GM23338 (cell line): Measurements from ENCODE around the gene TTC28.

Experiments used
- EZH2 ChIP-seq: fragments of 200-600 bp; sonication (generic); IDR thresholded peaks from one replicate; pipeline ENCODE4 v1.8.0; 2017; ENCODE audit warnings: antibody characterized with exemption, mild to moderate bottlenecking, low read depth; ENCODE audit not compliant: unreplicated experiment
- EZH2phosphoT487 ChIP-seq: fragments of 200-600 bp; sonication (generic); IDR thresholded peaks from one replicate; pipeline ENCODE4 v1.8.1; 2018; ENCODE audit warnings: antibody characterized with exemption; ENCODE audit not compliant: unreplicated experiment
- POLR2AphosphoS5 ChIP-seq: IDR thresholded peaks from 2 replicates; pipeline ENCODE4 v1.6.1; 2016; ENCODE audit warnings: antibody characterized with exemption, low read depth
- STAT1 ChIP-seq: IDR thresholded peaks from one replicate; pipeline ENCODE4 v1.6.1; 2016; ENCODE audit warnings: antibody characterized with exemption; ENCODE audit not compliant: unreplicated experiment
- ZNF331 ChIP-seq: fragments of 250-450 bp; sonication (Bioruptor Pico); IDR thresholded peaks from 2 replicates; pipeline ENCODE4 v1.5.0; 2020; ENCODE audit warnings: low read depth, mild to moderate bottlenecking, moderate library complexity
- TF ChIP-seq, protein P1 (sequence below), 2 experiments: fragments of 200-600 bp in 1 of 2; sonication (generic) in 1 of 2; conservative IDR thresholded peaks; 2 replicates each; pipeline versions ENCODE4 v1.5.1 to v1.6.1; 2016 to 2017; ENCODE audit warnings: antibody characterized with exemption in 2 of 2, low read depth in 2 of 2, mild to moderate bottlenecking in 2 of 2, moderate library complexity in 1 of 2
- TF ChIP-seq, protein P2 (sequence below): IDR thresholded peaks from one replicate; pipeline ENCODE4 v1.6.1; 2018; ENCODE audit warnings: antibody characterized with exemption; ENCODE audit not compliant: unreplicated experiment

DNA sequence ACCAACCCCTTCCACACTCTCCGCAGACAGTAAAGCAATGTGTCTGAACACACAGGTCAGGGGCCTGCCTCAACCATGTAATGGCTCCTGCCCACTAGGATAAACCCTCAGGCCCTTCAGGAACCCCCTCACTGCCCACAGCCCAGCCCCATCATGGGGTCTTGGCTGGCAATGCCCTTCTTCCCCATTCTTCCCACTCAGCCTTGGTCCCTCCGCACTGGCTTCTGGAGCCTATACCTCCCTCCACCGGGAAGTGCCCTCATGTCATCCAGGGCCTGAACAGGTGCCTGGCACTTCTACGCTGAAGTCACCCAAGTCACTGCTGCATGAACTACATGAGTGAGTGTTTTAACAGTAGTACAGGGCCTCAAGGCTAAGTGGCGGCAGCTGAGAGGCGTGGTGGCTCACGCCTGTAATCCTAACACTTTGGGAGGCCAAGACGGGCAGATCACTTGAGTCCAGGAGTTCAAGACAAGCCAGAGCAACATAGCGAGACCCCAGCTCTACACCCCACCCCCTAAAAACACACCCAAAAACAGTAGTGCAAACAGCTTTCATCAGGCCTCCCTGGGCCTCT is 685.8 kb downstream of the TTC28 start:
- no peak for TF ChIP-seq EZH2phosphoT487
- TF ChIP-seq EZH2 = no peak
- TF ChIP-seq, protein P1, sequence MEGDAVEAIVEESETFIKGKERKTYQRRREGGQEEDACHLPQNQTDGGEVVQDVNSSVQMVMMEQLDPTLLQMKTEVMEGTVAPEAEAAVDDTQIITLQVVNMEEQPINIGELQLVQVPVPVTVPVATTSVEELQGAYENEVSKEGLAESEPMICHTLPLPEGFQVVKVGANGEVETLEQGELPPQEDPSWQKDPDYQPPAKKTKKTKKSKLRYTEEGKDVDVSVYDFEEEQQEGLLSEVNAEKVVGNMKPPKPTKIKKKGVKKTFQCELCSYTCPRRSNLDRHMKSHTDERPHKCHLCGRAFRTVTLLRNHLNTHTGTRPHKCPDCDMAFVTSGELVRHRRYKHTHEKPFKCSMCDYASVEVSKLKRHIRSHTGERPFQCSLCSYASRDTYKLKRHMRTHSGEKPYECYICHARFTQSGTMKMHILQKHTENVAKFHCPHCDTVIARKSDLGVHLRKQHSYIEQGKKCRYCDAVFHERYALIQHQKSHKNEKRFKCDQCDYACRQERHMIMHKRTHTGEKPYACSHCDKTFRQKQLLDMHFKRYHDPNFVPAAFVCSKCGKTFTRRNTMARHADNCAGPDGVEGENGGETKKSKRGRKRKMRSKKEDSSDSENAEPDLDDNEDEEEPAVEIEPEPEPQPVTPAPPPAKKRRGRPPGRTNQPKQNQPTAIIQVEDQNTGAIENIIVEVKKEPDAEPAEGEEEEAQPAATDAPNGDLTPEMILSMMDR (conservative IDR thresholded peaks at IDR 0.05; ENCODE audit: low read depth in 2 of 2) = no peak
- TF ChIP-seq STAT1 = no peak
- TF ChIP-seq POLR2AphosphoS5 = no peak
- TF ChIP-seq, protein P2, sequence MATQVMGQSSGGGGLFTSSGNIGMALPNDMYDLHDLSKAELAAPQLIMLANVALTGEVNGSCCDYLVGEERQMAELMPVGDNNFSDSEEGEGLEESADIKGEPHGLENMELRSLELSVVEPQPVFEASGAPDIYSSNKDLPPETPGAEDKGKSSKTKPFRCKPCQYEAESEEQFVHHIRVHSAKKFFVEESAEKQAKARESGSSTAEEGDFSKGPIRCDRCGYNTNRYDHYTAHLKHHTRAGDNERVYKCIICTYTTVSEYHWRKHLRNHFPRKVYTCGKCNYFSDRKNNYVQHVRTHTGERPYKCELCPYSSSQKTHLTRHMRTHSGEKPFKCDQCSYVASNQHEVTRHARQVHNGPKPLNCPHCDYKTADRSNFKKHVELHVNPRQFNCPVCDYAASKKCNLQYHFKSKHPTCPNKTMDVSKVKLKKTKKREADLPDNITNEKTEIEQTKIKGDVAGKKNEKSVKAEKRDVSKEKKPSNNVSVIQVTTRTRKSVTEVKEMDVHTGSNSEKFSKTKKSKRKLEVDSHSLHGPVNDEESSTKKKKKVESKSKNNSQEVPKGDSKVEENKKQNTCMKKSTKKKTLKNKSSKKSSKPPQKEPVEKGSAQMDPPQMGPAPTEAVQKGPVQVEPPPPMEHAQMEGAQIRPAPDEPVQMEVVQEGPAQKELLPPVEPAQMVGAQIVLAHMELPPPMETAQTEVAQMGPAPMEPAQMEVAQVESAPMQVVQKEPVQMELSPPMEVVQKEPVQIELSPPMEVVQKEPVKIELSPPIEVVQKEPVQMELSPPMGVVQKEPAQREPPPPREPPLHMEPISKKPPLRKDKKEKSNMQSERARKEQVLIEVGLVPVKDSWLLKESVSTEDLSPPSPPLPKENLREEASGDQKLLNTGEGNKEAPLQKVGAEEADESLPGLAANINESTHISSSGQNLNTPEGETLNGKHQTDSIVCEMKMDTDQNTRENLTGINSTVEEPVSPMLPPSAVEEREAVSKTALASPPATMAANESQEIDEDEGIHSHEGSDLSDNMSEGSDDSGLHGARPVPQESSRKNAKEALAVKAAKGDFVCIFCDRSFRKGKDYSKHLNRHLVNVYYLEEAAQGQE = no peak
- no peak for TF ChIP-seq ZNF331 (CRISPR knock-in tag)
